Activated naive CD8-positive, alpha-beta T cell treated with anti-CD3 and anti-CD28 coated beads for 36 hours (primary cell): ENCODE results near the gene RHBDD2. TPM values are rescaled to one million over a fixed set of nuclear protein-coding genes. Genes with fewer than 3 reads are reported as not detected.
"Not testable (repeated sequence)": the region's sequence is repeated elsewhere in the genome, so short reads cannot be mapped to it uniquely, and the experiment has no call there.

Source experiments
- DNase-seq: peaks from one replicate; pipeline ENCODE4 v3.0.0; 2021
- H3K27ac Mint-ChIP-seq: one replicate; pipeline ENCODE4 v1.8.0; 2022; ENCODE audit warnings: mild to moderate bottlenecking, moderate library complexity, mixed read lengths
- H3K27me3 Mint-ChIP-seq: one replicate; pipeline ENCODE4 v1.8.0; 2022; ENCODE audit warnings: mild to moderate bottlenecking, mixed read lengths
- H3K36me3 Mint-ChIP-seq: one replicate; pipeline ENCODE4 v1.8.0; 2021; ENCODE audit warnings: mild to moderate bottlenecking, mixed read lengths
- H3K4me1 Mint-ChIP-seq: one replicate; pipeline ENCODE4 v1.8.0; 2021; ENCODE audit warnings: mixed read lengths
- H3K4me3 Mint-ChIP-seq: one replicate; pipeline ENCODE4 v1.8.0; 2022; ENCODE audit warnings: mild to moderate bottlenecking, moderate library complexity, mixed read lengths
- H3K9me3 Mint-ChIP-seq: one replicate; pipeline ENCODE4 v1.8.0; 2022; ENCODE audit warnings: mixed read lengths
- total RNA-seq, 2 experiments: library from RNA; stranded (reverse); gene quantifications; one replicate each; pipeline ENCODE4 v1.2.3, GENCODE V29; 2021

RHBDD2 gene
- total RNA-seq, 2 experiments from 2014 or later: 28.0 to 29.6 TPM

GRCh38 chr7:75891237-75891636, 12.4 kb downstream of the RHBDD2 start:
- peaks cover 12% of the 10 kb centered on the region for H3K36me3 Mint-ChIP-seq
- not testable (repeated sequence) for DNase-seq, H3K4me1 Mint-ChIP-seq, H3K27ac Mint-ChIP-seq, H3K4me3 Mint-ChIP-seq, H3K9me3 Mint-ChIP-seq, H3K27me3 Mint-ChIP-seq

DNA sequence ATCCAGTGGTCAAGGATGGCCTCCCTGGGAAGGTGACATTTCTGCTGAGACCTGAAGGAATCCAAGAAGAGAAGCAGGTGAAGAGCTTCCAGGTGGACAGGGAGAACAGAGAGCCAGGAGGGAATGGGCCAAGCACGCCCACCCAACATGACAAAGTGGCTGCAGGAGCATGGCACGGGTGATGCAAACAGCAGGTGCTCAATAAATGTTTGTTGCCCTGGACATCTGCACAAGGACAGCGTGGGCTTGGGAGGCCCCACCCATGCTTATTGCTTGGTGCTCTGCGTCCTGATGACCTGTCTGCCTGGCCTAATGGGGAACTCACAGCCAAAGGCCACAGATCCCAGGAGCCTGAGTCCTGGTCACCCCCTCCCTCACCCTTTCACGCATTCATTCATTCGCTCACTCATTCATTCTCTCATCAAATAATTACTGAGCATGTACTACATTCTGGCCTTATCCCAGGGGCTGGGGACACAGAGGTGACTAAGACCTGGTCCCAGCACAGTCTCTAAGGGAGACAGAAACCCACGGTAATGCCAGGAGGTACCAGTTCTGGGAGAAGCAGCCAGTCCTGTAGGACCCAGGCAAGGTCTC, 13.1 kb downstream of the RHBDD2 start:
- Mint-ChIP-seq H3K4me3 (no peak overlapping the region), H3K4me1 (peaks cover 9% of the 10 kb centered on the region), H3K27ac (no peak overlapping the region), H3K27me3 (no peaks in the 10 kb centered on the region), H3K9me3 (no peaks in the 10 kb centered on the region), H3K36me3 (peaks cover 10% of the 10 kb centered on the region)
- DNase-seq: no peak

DNA sequence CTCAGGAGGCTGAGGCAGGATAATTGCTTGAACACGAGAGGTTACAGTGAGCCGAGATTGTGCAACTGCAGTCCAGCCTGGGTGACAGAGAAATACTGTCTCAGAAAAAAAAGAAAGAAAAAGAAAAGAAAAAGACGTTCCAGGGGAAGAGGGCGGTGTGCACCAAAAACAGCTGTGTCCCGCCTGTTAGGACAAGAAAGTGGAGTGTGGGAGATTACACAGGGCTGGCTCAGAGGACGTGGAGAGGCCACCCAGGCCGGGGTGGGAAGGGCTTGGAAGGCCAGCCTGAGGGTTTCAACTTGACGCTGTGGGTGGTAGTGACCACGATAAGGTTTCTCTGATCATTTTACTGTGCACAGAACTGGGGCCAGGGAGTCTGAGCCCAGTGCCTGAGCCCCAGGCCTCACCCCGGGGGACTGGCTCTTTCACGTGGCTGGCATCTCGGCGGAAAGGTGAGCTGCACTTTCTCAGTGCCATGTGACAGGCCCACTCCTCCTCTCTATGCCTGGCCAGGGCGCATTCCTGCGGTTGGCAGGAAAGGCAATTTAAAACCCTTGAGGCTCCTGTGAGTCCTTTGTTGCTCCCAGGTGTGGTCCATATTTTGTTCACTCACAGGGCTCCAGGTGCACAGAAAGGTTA, 13.9 kb downstream of the RHBDD2 start:
- Mint-ChIP-seq H3K4me1 (peaks cover 9% of the 10 kb centered on the region), H3K9me3 (no peaks in the 10 kb centered on the region), H3K27ac (no peak overlapping the region), H3K27me3 (no peaks in the 10 kb centered on the region), H3K4me3 (no peak overlapping the region), H3K36me3 (peaks cover 6% of the 10 kb centered on the region)
- DNase-seq: no peak

DNA sequence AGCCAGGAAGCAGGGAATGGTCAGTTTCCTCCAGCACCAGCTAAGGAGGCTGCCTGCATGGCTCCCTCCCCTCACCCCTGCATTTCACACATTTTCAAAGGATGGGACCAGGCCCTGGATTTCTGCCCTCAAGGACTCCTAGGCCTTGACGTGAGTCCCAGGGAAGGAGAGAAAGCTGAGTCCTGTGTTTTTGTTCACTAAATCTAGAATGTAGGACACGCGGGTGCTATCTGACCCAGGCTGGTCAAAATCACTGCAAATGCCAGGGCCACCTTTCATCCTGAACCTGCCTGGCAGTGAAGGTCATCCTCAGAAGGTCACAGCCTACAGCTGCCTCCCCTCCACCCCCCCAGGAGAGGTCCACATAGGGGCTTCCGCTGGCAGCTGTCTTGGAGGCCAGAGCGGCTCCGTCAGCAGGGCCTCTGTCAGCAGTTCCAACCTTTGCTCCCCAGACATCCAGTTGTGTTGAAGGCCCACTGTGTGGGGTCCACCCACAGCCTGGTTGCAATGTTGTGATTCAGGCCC, 18.0 kb downstream of the RHBDD2 start:
- no peaks in the 10 kb centered on the region for H3K9me3 Mint-ChIP-seq
- H3K4me1 Mint-ChIP-seq: no peaks in the 10 kb centered on the region
- DNase-seq: no peak
- H3K4me3 Mint-ChIP-seq: no peak overlapping the region
- H3K27me3 Mint-ChIP-seq: no peaks in the 10 kb centered on the region
- no peak overlapping the region for H3K27ac Mint-ChIP-seq
- no peaks in the 10 kb centered on the region for H3K36me3 Mint-ChIP-seq

DNA sequence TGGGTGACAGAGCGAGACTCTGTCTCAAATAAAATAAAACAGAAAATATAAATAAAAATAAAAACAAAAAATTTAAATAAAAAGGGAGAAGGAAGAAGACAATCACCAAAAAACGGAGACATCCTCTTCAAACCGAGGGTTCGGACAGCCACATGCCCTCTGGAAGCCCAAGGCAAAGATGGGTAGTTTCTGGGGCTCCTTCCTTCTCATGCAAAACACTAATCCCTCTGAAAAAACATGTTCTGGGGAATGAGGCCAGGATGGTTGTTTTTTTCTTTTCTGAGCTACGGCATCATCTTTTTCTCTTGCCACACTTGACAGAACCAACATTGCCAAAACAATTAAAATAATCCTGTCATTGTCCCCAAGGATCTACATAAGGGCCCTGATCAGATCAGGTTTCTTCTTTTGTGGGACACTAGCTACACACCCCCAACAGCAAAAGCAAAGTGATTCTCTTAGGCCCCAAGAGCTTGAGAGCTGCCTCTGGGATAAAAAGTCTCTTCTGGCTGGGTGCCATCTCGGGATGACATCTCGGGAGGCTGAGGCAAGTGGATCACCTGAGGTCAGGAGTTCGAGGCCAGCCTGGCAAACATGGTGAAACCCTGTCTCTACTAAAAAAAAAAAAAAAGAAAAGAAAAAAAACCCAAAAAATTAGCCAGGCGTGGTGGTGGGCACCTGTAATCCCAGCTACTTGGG, 21.9 kb downstream of the RHBDD2 start:
- Mint-ChIP-seq H3K27me3 (no peaks in the 10 kb centered on the region), H3K4me3 (no peak overlapping the region), H3K27ac (no peak overlapping the region), H3K9me3 (no peaks in the 10 kb centered on the region), H3K4me1 (no peaks in the 10 kb centered on the region), H3K36me3 (no peaks in the 10 kb centered on the region)
- no peak for DNase-seq

DNA sequence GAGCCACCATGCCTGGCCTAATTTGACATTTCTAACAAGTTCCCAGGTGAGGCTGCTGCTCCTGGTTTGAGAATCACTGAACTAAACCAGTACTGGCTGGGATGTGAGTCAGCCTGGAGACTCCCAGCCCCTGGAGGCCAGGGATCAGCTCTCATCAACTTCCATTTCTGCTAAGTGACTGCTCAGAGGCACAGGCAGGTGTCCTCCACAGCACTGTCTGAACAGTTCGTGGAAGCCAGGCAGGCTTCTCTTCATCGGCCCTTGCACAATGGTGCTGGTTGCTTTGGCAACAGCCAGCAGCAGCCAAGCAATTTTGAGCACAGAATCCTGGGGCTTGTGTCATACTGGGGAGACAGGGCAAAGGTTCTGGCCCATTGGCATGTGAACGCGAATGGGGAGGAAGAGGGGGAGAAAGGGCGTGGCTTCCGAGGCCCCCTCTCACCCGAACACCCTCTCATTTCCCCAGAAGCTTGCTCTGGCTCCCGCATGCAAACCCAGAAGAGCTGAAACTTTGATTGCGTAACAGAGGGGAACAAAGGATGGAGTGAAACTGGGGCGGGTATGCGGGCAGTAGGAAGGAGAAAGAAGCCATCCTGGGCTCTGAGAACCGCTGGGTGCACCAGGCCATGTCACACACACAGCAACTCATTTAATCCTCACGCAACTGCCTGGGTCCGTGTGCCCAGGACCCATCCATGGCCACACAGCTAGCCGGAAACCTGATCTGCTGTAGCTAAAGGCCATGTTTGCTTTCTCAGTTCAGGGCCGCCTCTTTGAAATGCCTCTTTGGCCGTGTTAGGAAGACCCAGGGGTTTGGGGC, 27.2 kb downstream of the RHBDD2 start:
- Mint-ChIP-seq H3K27ac (no peak overlapping the region), H3K4me3 (no peak overlapping the region), H3K27me3 (no peaks in the 10 kb centered on the region), H3K36me3 (no peaks in the 10 kb centered on the region), H3K4me1 (no peaks in the 10 kb centered on the region), H3K9me3 (no peaks in the 10 kb centered on the region)
- no peak for DNase-seq

GRCh38 chr7:75906991-75907667, 28.3 kb downstream of the RHBDD2 start:
- H3K4me1 Mint-ChIP-seq: no peaks in the 10 kb centered on the region
- no peaks in the 10 kb centered on the region for H3K27me3 Mint-ChIP-seq
- no peak overlapping the region for H3K27ac Mint-ChIP-seq
- DNase-seq: no peak
- no peaks in the 10 kb centered on the region for H3K9me3 Mint-ChIP-seq
- H3K36me3 Mint-ChIP-seq: no peaks in the 10 kb centered on the region
- no peak overlapping the region for H3K4me3 Mint-ChIP-seq

DNA sequence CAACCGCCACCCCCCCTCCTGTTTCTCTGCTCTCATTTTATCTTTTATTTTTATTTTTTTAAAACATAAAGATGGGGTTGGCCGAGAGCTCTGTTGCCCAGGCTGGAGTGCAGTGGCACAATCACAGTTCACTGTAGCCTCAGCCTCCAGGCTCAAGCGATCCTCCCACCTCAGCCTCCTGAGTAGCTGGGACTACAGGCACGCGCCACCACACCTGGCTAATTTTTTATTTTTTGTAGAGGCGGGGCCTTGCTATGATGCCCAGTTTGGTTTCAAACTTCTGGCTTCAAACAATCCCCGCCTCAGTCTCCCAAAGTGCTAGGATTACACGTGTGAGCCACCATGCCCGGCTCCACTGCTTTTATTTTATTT, 28.8 kb downstream of the RHBDD2 start:
- H3K4me1 Mint-ChIP-seq, H3K4me3 Mint-ChIP-seq, H3K9me3 Mint-ChIP-seq, DNase-seq, H3K27me3 Mint-ChIP-seq, H3K27ac Mint-ChIP-seq, H3K36me3 Mint-ChIP-seq: not testable (repeated sequence)

GRCh38 chr7:75909521-75910132, 30.8 kb downstream of the RHBDD2 start:
- Mint-ChIP-seq H3K36me3 (no peaks in the 10 kb centered on the region), H3K4me1 (peaks cover 8% of the 10 kb centered on the region), H3K27ac (no peak overlapping the region), H3K4me3 (no peak overlapping the region), H3K9me3 (no peaks in the 10 kb centered on the region), H3K27me3 (no peaks in the 10 kb centered on the region)
- no peak for DNase-seq

GRCh38 chr7:75911186-75911585, 32.4 kb downstream of the RHBDD2 start:
- not testable (repeated sequence) for DNase-seq, H3K36me3 Mint-ChIP-seq, H3K4me3 Mint-ChIP-seq, H3K27ac Mint-ChIP-seq, H3K9me3 Mint-ChIP-seq, H3K27me3 Mint-ChIP-seq
- peaks cover 14% of the 10 kb centered on the region for H3K4me1 Mint-ChIP-seq

DNA sequence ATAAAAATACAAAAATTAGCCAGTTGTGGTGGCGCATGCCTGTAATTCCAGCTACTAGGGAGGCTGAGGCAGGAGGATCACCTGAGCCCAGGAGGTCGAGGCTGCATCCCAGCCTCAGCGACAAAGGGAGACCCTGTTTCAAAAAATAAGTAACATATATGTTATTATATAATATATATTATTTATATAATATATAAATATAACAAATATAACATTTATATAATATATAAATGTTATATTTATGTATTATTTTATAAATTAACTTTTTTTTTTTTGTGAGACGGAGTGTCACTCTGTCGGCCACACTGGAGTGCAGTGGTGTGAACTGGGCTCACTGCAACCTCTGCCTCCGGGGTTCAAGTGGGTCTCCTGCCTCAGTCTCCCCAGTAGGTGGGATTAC, 34.6 kb downstream of the RHBDD2 start:
- Mint-ChIP-seq H3K9me3 (no peaks in the 10 kb centered on the region), H3K27ac (no peak overlapping the region), H3K36me3 (no peaks in the 10 kb centered on the region), H3K27me3 (no peaks in the 10 kb centered on the region), H3K4me1 (peaks cover 21% of the 10 kb centered on the region), H3K4me3 (no peak overlapping the region)
- no peak for DNase-seq

DNA sequence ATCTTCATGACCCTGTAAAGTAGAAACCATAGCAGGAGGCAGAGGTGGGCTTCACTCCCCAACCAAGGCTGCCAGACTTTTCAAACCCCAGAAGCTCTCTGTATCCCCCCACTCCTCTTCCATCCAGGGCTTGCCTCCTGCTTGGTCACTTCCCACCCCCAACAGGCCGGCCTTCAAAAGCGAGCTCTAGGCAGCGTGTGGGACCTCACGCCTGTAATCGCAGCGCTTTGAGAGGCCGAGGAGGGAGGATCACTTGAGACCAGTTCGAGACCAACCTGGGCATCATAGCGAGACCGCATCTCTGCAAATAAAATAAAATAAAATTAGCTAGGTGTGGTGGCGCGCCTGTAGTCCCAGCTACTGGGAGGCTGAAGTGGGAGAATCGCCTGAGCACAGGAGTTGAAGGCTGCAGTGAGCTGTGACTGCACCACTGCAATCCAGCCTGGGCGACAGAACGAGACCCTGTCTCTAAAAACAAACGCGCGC, 35.4 kb downstream of the RHBDD2 start:
- Mint-ChIP-seq H3K4me1 (peaks cover 24% of the 10 kb centered on the region), H3K27me3 (no peaks in the 10 kb centered on the region), H3K9me3 (no peaks in the 10 kb centered on the region)

DNA sequence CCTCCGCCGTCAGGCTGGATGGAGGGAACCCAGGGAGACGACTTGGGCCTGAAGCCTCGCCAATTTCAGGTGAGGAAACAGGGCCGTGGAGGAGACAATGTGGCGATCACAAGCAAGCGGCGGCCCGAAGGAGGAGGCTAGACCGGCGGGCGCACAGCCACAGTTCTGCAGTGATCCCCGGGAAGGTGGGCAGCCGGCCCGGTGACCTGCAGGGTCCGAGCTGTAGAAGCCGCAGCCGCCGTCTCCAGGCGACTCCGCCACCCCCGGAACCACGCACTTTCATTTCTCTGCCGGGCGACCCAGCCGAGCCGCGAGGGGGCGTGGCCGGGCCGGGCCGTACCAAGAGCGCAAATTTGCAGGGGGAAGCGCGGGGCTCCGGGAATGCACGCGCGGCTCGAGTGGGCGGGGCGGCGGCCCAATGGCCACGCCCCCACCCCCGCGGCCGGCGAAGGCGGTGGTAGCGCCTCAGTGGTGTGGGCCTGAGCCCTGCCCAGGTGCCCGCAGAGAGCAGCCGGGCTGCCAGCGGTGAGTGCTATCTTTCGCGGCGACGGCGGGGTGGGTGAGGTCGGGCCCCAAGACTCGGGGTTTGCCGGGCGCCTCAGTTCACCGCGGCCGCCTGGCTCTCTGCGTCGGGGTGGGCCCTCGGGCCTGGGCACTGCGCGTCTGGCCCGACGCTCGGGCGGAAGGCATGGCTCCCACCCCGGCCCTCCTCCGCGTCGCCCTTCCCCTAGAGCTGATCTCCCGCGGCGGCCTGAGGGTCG, 36.0 kb downstream of the RHBDD2 start, which contains the start of gene POR:
POR (plus strand) TSS at position 501 of the 761 bp plus-strand sequence. CDS start 38,847 bp downstream, outside the sequence.
- Mint-ChIP-seq H3K36me3 (no peaks in the 10 kb centered on the region), H3K4me1 (peaks cover 28% of the 10 kb centered on the region), H3K27me3 (no peaks in the 10 kb centered on the region), H3K27ac (peak within 1 kb of the TSS; percentile 93), H3K9me3 (no peaks in the 10 kb centered on the region), H3K4me3 (peak within 1 kb of the TSS; percentile 87)
- DNase-seq: peak; percentile 98

More for the DNA sequence above, 35.4 kb downstream of the RHBDD2 start:
- no peaks in the 10 kb centered on the region for H3K36me3 Mint-ChIP-seq
- peak overlapping the region; percentile 93 for H3K27ac Mint-ChIP-seq
- peak overlapping the region; percentile 83 for H3K4me3 Mint-ChIP-seq
- DNase-seq: no peak
